ENCODE measurements around the gene NFATC3.
"Not testable (repeated sequence)": the region's sequence is repeated elsewhere in the genome, so short reads cannot be mapped to it uniquely, and the experiment has no call there.

Gene NFATC3

GRCh38 chr16:68120496-68120895, 35.3 kb downstream of the NFATC3 start:
- DNase-seq: not testable (repeated sequence)

DNA sequence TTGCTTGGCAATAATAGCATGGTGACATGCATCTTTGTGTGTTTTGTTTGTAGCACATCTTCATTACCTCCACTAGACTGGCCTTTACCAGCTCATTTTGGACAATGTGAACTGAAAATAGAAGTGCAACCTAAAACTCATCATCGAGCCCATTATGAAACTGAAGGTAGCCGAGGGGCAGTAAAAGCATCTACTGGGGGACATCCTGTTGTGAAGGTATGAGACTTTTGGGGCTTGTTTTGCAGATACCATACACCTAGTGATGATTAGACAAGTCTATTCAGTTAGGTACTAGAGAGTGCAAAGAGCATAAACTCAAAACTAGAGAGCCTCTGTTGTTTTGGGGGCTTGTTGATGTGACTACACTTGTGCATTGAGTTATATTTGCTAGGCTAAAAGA, 41.2 kb downstream of the NFATC3 start:
- no peak for DNase-seq

- peak; percentile 22 for DNase-seq
Measured at GRCh38 chr16:68128577-68129305, 43.6 kb downstream of the NFATC3 start.

- no peak for DNase-seq
Measured at GRCh38 chr16:68130520-68130919, 45.4 kb downstream of the NFATC3 start.

DNA sequence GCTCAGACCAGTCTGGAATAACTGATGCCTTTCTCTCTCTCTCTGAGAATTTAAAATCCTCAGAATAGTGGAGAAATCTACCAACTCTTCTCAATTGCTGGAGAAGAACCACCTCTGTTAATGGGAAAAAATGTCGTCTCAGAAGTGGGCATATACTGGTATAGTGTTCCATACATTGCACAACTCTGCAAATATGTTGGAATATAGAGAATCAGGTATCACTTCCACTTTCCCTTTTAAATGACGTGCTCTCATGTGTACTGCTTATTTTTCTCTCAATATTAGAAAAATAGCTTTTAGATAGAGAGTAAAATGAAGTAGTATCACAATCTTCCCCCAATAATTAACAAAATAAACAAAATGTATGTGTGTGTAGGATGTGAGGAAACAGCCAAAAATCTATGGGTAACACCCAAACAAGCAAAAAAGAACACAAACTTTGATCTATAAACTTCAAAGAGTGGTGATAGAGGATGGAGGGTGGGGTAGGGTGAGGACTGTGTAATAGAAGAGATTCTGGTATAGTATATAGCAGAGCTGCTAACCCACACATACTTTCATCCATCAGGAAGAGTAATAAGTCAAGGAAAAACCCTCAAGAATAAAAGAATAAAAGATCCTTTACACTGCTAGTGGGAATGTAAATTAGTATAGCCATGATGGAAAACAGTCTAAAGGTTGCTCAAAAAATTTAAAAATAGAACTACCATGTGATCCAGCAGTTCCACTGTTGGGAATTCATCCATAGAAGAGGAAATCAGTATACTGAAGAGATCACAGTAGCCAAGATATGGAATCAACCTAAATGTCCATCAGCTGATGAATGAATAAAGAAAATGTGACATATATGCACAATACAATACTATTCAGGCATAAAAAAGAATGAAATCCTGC, 46.9 kb downstream of the NFATC3 start:
- DNase-seq: no peak

DNA sequence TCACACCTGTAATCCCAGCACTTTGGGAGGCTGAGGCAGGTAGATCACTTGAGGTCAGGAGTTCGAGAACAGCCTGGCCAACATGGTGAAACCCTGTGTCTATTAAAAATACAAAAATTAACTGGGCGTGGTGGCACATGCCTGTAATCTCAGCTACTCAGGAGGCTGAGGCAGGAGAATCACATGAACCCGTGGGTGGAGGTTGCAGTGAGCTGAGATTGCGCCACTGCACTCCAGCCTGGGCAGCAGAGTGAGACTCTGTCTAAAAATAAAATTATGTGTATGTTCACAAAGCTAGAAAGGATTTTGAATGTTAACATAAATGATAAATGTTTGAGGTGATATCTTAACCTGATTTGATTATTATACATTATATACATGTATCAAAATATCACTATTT, 47.8 kb downstream of the NFATC3 start:
- DNase-seq: not testable (repeated sequence)

DNA sequence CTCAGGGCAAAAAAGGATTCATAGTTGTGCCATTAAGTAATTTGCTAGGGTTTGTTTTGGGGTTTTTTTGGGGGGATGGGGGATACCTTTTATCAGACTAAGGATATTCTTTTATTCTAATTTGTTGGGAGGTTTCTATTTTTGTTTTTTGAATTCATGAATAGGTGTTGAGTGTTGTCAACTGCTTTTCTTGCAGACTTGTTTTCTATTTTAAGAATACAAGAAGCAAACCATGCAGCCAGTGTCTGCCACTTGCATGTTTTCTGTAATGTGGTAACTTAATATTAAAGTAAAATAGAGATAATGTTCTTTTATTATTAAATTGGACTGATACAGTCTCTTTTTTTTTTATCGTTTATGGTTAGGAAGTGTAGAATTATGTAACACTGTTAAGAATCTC, 49.5 kb downstream of the NFATC3 start:
- DNase-seq: no peak

DNA sequence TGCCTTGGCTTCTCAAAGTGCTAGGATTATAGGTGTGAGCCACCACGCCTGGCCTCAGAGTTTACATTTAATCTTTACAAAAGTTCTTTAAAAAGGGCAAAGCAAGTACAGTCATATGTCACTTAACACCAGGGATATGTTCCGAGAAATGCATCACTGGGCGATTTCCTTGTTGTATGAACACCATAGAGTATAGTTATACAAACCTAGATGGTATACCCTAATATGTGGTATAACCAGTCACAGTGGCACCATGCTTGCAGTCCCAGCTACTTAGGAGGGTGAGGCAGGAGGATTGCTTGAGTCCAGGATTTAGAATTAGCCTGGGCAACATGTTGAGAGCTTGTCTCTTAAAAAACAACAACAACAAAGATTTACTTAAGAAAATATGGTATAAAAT, 51.3 kb downstream of the NFATC3 start:
- no peak for DNase-seq

- DNase-seq: peak; percentile 4
Measured at GRCh38 chr16:68144008-68144407, 58.8 kb downstream of the NFATC3 start.

DNA sequence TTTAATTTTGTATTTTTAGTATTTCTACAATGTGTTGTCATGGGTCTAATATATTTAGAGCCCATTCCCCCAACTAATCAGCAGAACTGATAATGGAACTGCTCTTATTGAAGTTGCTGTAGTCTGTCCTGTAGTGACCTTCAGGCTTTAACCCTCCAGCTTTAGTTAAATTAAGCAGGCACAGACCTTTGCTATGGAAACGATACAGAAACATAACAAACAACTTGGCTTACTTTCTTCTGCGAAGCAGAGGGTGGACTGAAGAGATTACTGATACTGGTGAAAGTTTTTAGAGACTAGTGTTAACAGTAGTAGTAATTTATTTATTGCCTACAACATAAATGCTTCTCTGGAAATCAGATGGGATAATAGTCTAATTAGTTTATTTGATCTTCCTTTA, 61.4 kb downstream of the NFATC3 start:
- DNase-seq: no peak

DNA sequence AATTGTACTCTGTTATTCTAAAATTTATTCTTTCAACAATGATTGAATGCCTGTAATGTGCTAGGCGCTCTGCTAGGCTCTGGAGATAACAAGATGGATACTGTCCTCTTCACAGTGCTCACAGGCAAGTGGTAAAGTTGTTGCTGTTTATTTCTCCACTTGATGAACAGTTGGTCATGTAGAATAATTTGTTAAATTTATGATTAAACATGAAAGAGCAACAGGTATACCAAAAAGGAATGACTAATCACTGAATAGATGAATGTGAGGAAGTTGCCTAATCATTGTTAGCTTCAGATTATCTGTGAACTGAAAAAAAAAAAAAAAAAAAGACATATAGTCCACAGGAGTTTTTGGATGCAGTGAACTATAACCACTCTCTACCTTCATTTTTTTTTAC, 62.3 kb downstream of the NFATC3 start:
- no peak for DNase-seq

DNA sequence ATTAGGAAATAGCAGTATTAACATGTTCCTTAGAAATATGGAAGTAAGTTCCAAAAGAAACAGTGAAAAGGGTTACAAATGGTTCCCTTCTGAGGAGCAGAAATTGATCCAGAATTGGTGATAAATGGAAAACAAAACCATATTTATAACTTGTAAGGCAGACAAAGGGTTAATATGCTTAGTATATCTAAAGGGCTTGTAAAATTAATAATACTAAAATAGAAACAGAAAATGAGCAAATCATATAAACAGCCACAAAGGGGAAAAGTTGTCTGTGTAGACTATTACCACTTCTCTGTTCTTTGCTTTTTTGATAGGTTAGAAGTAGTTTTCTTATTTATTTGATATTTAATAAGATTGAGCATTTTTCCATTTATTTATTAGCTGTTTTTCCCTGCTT, 64.4 kb downstream of the NFATC3 start:
- DNase-seq: no peak

DNA sequence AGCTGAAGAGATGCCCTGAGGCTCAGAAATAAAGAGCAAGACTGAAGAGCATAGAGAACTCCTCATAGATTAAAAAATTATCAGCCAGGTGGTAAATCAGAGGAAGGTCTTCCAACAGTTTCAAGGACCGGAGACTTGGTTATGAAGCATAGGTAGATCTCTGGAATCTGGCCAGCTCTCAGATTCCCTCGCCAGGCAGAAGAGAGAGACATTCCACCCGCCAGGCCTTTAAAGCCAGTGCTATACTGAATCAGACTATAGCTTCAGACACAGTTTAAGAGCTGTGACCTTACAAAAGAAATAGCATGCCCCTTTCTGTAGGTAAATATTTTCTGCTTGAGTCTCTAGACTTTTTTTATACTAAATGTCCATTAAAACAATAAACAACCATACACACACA, 70.3 kb downstream of the NFATC3 start:
- DNase-seq: no peak

DNA sequence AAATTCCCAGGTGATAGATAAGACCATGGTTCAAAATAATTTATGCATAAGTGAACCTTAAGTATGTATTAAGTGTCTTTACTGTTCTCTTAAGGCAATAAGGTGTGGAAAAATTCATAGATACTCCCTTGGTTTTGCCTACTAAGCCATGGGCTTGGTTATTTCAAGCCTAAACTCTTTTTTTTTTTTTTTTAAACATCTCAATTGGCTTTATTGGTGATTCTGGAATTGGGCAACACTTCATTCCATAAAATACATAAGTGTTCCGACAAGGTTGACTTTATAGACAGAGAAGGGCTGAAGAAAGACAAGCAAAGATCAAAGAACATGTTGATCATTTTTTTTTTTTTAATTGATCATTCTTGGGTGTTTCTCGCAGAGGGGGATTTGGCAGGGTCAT, 77.2 kb downstream of the NFATC3 start:
- DNase-seq: no peak

DNA sequence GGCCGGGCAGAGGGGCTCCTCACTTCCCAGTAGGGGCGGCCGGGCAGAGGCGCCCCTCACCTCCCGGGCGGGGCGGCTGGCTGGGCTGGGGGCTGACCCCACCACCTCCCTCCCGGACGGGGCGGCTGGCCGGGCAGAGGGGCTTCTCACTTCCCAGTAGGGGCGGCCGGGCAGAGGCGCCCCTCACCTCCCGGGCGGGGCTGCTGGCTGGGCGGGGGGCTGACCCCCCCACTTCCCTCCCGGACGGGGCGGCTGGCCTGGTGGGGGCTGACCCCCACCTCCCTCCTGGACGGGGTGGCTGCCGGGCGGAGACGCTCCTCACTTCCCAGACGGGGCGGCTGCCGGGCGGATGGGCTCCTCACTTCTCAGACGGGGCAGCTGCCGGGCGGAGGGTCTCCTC, 78.1 kb downstream of the NFATC3 start:
- DNase-seq: not testable (repeated sequence)

- no peak for DNase-seq
Measured at GRCh38 chr16:68166264-68166663, 81.1 kb downstream of the NFATC3 start.

GRCh38 chr16:68179196-68179795, 94.1 kb downstream of the NFATC3 start:
- DNase-seq: peak; percentile 8

DNA sequence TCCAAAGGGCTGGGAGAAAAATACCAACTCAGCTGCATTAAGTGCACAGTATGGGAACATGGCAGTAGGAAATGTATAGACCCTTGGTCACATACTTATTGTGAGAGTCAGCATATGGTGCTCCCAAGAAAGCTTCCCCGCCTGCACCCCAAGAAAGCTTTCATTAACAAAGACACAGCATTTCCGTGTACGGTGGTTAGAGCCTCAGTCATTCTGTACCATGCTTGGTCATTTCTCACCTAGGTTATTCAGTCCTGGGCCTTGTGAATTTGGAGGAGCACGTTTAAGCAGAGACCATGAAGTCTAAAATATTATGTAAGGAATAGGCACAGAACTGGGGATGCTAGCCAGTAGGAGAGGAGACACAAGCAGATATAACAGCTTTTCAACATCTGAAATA, 94.7 kb downstream of the NFATC3 start:
- DNase-seq: no peak

DNA sequence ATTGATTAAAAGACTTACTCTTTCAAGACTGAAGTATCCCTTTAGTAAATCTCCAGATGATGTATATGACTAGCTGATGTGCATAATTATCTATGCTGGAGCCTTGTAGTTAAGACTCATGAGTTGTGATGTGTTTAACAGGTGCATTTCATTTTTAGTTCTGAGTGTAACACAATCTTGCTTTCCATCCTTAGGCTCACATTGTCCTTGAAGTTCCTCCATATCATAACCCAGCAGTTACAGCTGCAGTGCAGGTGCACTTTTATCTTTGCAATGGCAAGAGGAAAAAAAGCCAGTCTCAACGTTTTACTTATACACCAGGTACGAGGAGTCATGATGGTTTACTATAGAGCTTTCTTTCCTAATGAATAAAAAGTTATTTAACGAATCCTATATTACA, 97.9 kb downstream of the NFATC3 start:
- no peak for DNase-seq

DNA sequence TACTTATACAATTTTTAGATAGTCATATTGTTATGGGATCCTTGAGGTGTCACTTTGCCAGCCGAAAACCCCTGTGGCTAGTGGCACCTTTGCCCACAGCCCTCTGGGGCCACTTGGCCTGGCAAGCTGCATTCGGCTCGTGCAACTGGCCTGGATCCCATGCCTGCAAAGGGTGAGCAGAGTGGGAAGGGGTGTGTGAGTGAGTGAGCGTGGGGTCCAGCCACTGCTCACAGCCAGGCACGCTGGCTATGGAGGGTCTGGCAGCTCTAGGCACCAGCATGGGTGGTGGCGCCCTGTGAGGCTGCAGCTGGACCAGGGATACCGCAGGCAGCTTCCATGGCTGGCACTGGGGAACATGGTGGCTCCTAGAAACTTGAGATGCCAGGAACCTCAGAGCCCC, 101.7 kb downstream of the NFATC3 start:
- no peak for DNase-seq

DNA sequence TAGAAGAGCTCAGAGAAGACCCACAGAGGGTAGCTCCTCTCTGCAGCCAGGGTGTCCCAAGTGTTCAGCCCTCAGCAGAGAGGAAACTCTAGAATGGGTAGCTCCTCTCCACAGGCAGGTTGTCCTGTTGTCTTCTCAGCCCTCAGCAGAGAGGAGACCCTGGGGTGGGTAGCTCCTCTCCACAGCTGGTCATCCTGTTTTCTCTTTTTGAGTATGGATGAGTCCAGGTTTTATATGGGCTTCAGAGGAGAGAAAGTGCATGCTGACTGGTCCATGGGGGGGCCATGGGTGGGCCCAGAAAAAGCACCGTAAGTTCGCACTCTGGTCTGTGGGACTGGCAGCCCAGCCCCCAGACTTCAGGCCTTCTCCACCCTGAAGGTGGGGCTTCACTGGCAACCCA, 102.3 kb downstream of the NFATC3 start:
- no peak for DNase-seq

GRCh38 chr16:68188170-68188569, 103.0 kb downstream of the NFATC3 start:
- no peak for DNase-seq

GRCh38 chr16:68190081-68190480, 104.9 kb downstream of the NFATC3 start:
- DNase-seq: peak; percentile 18

Measured in fibroblast of upper back skin (primary cell).